ENCODE measurements around the gene IGLL1. TPM values are rescaled to one million over a fixed set of nuclear protein-coding genes. Genes with fewer than 3 reads are reported as not detected.

Gene IGLL1
- total RNA-seq, 1 donor from 2014 or later: not detected

GRCh38 chr22:23527971-23528740 lies 51.9 kb downstream of the IGLL1 start:
- DNase-seq (ENCODE audit: extremely low spot score, unreplicated experiment): no peak
- no peak overlapping the region for H3K4me3 Mint-ChIP-seq
- H3K4me1 Mint-ChIP-seq (ENCODE audit: unreplicated experiment): peaks cover 40% of the 10 kb centered on the region
- no peaks in the 10 kb centered on the region for H3K9me3 Mint-ChIP-seq
- H3K27ac Mint-ChIP-seq: no peak overlapping the region
- H3K36me3 Mint-ChIP-seq: no peaks in the 10 kb centered on the region
- TF ChIP-seq, protein P1, sequence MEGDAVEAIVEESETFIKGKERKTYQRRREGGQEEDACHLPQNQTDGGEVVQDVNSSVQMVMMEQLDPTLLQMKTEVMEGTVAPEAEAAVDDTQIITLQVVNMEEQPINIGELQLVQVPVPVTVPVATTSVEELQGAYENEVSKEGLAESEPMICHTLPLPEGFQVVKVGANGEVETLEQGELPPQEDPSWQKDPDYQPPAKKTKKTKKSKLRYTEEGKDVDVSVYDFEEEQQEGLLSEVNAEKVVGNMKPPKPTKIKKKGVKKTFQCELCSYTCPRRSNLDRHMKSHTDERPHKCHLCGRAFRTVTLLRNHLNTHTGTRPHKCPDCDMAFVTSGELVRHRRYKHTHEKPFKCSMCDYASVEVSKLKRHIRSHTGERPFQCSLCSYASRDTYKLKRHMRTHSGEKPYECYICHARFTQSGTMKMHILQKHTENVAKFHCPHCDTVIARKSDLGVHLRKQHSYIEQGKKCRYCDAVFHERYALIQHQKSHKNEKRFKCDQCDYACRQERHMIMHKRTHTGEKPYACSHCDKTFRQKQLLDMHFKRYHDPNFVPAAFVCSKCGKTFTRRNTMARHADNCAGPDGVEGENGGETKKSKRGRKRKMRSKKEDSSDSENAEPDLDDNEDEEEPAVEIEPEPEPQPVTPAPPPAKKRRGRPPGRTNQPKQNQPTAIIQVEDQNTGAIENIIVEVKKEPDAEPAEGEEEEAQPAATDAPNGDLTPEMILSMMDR (conservative IDR thresholded peaks at IDR 0.05): no peak
- peaks cover 4% of the 10 kb centered on the region for H3K27me3 Mint-ChIP-seq

GRCh38 chr22:23526596-23527316 lies 53.3 kb downstream of the IGLL1 start:
- no peak overlapping the region for H3K4me3 Mint-ChIP-seq
- no peak for DNase-seq (ENCODE audit: extremely low spot score, unreplicated experiment)
- no peaks in the 10 kb centered on the region for H3K36me3 Mint-ChIP-seq
- H3K9me3 Mint-ChIP-seq: no peaks in the 10 kb centered on the region
- H3K27me3 Mint-ChIP-seq: peaks cover 2% of the 10 kb centered on the region
- H3K4me1 Mint-ChIP-seq (ENCODE audit: unreplicated experiment): peaks cover 36% of the 10 kb centered on the region
- TF ChIP-seq, protein P1 (conservative IDR thresholded peaks at IDR 0.05): no peak
- H3K27ac Mint-ChIP-seq: peak overlapping the region; percentile 23

GRCh38 chr22:23525510-23525909 lies 54.6 kb downstream of the IGLL1 start:
- Mint-ChIP-seq H3K4me1 (ENCODE audit: unreplicated experiment) (peaks cover 38% of the 10 kb centered on the region), H3K27me3 (no peaks in the 10 kb centered on the region), H3K9me3 (no peaks in the 10 kb centered on the region), H3K27ac (peak overlapping the region; percentile 50), H3K4me3 (no peak overlapping the region), H3K36me3 (no peaks in the 10 kb centered on the region)
- TF ChIP-seq, protein P1 (conservative IDR thresholded peaks at IDR 0.05): no peak
- DNase-seq (ENCODE audit: extremely low spot score, unreplicated experiment): no peak

- no peak for DNase-seq (ENCODE audit: extremely low spot score, unreplicated experiment)
- H3K4me3 Mint-ChIP-seq: no peak overlapping the region
- no peaks in the 10 kb centered on the region for H3K9me3 Mint-ChIP-seq
- H3K36me3 Mint-ChIP-seq: no peaks in the 10 kb centered on the region
- peaks cover 37% of the 10 kb centered on the region for H3K4me1 Mint-ChIP-seq (ENCODE audit: unreplicated experiment)
- H3K27me3 Mint-ChIP-seq: no peaks in the 10 kb centered on the region
- no peak overlapping the region for H3K27ac Mint-ChIP-seq
- TF ChIP-seq, protein P1 (conservative IDR thresholded peaks at IDR 0.05): no peak
These were observed 55.9 kb downstream of the IGLL1 start for GRCh38 chr22:23524226-23524625.

DNA sequence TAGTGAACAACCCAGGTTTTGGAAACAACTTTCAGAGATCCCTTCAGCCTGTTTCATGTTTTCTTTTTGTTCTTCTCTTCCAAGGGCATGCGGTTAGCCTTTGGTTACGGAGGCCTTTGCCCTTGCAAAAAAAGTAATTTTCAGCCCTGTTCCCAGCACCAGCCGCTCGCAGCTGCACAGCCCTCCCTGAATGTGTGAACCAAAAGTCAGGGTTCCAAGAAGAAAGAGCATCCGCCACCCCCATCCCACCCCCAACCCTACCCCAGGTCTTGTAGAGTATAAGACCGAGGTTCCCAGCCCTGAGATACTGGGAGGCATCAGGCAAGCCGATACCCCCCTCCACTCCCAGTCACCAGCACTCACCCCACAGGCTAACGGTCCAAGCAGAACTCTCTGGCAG lies 56.4 kb downstream of the IGLL1 start:
- Mint-ChIP-seq H3K4me1 (ENCODE audit: unreplicated experiment) (peaks cover 36% of the 10 kb centered on the region), H3K27ac (no peak overlapping the region), H3K4me3 (no peak overlapping the region), H3K27me3 (no peaks in the 10 kb centered on the region), H3K36me3 (no peaks in the 10 kb centered on the region), H3K9me3 (no peaks in the 10 kb centered on the region)
- TF ChIP-seq, protein P1 (conservative IDR thresholded peaks at IDR 0.05): no peak
- DNase-seq (ENCODE audit: extremely low spot score, unreplicated experiment): no peak

Other genes with a start within 250 kb of the IGLL1 start
- gene DRICH1, start 52.0 kb upstream of the IGLL1 start, total RNA-seq (ENCODE audit: low replicate concordance): 0.43 and 1.00 TPM in 2 replicates
- not detected in 2 replicates for gene RGL4, start 110.7 kb upstream of the IGLL1 start, total RNA-seq (ENCODE audit: low replicate concordance)
- gene ZNF70, start 170.8 kb upstream of the IGLL1 start, total RNA-seq (ENCODE audit: low replicate concordance): 10.7 and 12.3 TPM in 2 replicates
- 0.92 TPM in 1 of 2 replicates, not detected in the other for gene VPREB3, start 174.1 kb upstream of the IGLL1 start, total RNA-seq (ENCODE audit: low replicate concordance)
- 1.7 TPM in 1 of 2 replicates, not detected in the other for gene C22orf15, start 182.7 kb upstream of the IGLL1 start, total RNA-seq (ENCODE audit: low replicate concordance)
- gene CHCHD10, start 187.7 kb upstream of the IGLL1 start, total RNA-seq (ENCODE audit: low replicate concordance): 87.2 and 156 TPM in 2 replicates
- 17.8 and 31.6 TPM in 2 replicates for gene MMP11, start 192.6 kb upstream of the IGLL1 start, total RNA-seq (ENCODE audit: low replicate concordance)
- 99.5 and 159 TPM in 2 replicates for gene SMARCB1, start 206.7 kb upstream of the IGLL1 start, total RNA-seq (ENCODE audit: low replicate concordance)

All from type B pancreatic cell (in vitro differentiated cells).